Measurements from ENCODE around the gene FHIT.

Gene FHIT

DNA sequence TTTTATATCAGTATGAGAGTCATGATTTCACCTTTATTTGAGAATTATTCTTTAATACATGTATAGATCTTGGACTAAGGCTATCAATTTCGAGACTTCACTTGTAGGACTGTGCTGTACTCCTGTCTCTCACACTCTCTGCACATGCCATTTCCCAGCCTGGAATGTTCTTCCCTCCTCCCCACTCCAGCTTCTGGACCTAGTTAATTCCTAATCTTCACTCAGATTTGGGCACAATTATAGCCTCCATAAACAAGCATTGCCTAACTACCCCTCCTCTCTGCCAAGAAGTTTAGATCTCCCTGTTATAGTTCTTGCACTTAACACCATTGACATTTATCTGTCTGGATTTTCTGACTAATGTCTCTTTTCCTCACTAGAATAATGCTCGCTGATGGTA is 88.3 kb downstream of the FHIT start:
- DNase-seq: no peak

DNA sequence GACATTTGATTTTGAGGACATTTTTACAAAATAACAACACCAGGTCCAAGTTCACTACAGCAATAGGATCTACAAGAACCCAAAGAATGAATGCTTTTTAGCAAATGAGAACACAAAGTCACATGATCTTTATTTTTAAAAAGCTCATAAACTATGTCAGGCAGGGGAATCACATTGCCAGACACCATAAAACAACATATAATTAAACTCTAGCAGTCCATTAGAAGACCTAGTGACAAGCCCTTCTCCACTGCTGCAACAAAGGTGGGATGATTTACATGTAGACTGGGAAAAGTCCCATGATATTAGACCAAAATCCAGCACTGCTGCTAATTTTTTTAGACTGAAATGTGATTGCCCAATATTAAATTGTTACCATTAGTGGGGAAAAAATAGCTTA is 92.6 kb downstream of the FHIT start:
- no peak for DNase-seq

DNA sequence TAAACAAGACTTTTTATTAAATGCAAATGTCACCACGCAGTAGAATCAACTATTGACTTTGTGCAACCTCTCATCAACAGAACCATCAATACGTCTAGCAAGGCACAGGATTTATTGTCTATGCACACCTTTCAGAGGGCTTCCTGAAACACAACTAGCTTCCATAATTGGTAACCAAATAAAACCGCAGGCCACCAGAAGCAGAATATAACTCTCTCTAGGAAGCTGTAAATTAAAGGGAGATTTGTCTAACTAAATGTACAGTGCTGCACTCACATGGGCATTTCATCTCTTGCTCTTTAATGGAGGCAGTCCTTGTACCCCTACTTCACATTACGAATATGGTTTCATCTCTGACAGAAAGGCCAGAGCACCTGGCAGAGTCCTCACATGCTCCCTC is 93.0 kb downstream of the FHIT start:
- DNase-seq: no peak

DNA sequence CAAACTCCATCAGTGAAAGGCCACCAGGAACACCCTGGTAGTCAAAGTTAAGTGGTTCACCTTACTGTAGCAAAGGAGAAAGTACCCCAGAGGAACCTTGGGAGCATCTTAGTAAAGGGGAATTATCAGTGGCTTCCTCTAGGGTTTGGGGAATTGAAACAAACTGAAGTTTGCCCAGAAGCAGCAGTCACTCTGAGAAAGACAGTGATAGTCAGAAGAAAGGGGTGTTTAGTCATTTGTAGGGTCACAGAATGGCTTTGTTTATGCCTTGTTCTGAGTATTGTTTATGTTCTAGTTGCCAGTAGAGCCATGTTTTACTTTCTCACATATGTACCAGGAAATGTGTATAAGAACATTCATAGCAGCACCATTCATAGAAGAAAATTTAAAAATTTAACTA is 93.8 kb downstream of the FHIT start:
- no peak for DNase-seq

DNA sequence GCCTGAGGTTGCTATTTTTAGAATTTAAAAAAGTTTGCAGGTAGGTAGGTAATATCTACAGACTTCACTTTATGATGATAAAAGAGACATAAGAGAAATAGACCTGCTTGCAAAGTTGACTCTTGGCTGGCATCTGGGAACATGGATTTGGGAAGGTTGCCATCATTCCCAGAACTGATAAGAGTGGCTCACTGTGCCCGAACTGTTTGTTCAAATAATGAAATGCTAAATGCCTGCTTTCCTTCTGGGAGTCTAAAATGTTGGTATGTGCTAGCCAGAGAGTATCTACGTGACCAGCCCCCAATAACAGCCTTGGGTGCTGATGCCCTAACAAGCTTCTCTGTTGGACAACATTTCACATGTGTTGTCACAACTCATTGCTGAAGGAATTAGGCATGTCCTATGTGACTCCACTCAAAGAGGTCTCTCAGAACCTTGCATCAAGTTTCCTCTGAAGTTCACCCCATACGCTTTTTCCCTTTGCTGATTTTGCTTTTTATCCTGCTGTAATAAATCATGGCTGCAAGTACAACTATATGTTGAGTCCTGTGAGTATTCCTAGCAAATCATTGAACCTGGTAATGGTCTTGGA is 95.5 kb downstream of the FHIT start:
- DNase-seq: no peak

DNA sequence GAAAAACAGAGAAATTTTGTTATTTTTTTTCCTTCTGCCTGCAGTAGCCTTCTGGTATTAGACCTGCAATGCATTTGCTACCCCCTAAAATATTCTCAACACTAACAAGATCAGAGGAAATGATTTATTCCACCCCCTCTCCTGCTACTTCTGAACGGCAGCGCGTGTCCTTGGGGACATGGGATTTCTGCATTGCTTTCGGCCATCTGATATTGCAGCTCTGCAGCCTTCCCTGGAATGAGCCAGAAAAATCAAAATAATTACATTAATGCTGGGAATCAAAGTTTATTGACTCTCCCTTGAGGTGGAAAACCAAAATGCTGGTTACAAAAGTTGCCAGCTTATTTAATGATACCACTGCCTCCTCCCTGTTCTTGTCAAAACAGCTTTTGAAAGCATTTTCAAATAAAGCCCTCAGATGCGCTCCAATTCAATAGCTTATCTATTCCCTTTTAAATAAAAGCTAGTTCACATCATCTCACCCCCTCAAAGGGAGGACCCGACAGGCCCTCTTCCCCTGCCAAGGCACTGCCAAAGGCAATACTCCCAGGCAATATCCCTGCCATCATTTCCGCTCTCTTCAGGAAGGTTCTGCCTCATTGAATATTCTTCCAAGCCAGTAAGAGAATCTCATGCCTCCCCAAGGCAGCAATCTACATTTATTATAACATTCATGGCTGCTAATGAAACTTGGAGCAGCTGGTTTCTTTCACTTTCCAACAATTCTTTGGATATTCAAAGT is 96.6 kb downstream of the FHIT start:
- DNase-seq: no peak

DNA sequence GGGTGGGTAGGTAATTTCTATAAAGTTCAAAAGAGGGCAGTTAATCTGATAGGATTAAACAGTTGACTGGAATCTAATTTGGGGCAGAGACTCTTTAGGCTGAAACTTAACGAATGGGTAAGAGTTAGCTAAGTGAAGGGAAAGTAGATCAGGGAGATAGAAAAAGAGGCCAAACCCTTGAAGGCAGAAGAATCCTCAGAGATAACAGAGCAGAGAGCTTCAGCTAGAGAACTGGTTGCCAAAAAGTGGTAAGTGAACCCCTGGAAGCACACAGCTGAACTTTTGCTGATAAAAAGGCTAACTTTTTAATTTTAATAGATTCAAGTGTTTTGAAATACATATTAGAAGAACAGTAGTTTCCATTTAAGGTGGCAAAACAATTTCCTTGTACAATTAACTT is 99.2 kb downstream of the FHIT start:
- DNase-seq: no peak

DNA sequence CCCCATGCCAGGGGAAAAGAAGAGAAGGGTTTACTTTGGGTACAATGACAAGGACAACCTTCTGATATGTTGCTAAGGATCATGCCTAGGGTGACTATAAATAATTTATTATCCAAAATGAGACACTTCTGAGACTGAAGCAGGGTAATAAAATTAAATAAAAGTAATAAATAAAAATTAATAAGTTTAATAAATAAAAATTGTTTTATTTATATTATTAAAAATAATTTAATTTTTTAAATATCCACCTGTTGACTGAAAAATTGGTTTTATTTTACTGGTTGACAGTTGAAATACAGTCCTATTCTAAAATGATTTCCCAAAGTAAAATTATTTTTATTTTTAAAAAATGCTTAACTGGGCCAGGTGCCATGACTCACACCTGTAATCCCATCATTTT is 102.0 kb downstream of the FHIT start:
- DNase-seq: no peak

DNA sequence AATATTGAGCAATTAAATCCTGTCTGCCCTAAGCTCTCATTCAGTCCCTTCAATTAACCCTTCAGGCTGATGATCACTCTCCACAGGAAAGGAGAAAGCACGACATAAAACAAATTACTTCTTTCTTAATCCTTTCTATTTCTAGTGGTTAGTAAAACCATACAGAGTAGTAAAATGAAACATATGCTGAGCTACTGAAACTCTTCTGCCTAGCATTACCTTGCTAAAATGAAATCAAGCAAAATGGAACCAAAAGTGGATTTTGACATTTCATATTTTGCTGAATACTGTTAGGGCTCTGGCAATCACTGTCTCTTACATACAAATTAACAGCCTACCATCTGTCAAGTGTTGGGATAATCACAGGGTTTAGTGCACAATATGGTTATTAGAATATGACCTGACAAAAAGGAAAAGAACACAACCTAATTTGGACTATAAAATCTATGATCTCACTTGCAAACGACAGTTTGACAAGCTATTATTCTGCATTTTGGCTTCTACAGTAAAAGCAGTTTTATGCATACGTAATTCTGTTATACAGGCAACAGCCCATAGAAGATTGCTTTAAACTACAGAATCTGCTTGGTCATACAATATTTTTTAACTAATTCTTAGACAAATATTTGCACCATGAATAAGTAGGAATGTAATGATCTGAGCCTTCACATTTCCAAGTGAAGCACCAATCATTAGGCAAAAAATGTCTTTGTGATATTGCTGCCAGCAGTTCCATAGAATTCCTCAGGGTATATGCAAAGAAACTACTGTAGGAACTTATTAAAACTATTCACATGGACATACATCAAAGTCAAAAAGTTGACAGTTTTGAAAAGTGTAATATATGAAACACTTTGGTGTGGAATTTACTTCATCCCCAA is 105.0 kb downstream of the FHIT start:
- DNase-seq: no peak

DNA sequence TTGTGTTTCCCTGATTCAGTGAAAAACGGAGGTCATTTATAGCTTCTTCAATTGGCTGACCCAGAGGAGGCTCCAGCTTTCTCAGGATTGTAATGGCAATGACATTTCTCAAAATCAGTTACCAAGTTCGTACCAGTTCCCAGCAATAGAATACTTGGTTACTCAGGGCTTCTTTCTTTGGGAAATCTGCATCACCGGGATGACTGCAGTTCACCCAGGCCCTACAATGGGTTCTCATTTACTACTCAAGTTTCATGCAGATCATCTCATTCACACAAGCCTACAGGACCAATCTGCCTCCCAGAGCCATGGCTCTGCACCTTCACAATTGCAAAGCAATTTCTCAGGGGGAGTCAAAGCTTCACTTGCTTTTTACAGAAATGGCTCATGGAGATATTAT is 109.6 kb downstream of the FHIT start:
- no peak for DNase-seq

DNA sequence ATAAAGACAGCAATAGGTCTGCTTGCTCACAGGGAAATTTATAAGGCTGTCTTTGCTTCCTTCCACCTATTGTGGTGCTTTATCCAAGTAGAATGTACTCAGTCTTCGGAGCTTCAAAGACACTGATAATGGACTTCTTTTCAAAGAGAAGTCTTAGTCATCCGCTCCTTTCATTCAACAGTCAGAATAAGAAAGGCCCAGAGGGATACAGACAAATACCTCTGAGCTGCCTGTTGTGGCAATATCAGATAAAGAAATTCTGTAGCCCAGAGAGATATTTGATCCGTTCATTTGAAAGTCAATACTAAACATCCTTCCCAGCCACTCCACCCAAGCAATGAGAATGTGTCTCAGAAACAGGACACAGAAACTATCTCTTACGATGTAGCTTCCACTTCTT is 110.0 kb downstream of the FHIT start:
- DNase-seq: no peak

DNA sequence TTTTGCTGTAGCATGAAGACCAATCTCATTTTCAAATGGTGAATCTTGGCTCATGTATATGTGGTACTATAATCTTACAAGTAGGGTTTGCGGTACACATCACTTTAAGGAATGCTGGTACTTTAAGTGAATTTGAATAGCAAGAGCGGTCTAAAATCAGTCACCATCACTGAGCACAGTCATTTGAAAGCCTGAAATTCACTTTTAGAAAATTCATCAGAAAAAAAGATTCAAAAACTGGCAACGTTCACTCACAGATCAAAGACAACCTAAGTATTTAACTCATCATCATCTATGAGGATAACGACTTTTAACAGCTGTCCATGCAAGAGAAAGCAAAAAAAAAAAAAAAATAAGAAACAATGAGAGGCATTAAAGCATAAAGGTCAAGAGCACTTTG is 111.6 kb downstream of the FHIT start:
- DNase-seq: no peak

DNA sequence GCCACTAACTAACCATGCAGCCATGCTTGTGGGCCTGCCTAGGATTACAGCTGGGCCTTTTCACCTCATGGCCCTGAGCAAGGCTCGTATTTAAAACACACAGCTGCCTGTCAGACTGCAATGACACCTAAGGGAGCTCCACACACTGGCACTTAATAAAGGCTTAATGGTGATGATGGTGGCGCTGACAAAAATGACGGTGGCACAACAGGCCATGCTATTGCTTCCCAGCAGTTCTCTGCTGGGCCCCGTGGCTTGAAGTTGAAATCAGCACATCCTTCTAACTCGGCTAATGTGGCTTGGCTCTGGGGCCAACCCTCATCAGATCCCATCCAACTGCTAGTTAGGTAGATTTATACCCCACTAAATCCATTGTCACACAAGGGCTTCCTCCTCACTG is 112.9 kb downstream of the FHIT start:
- DNase-seq: no peak

DNA sequence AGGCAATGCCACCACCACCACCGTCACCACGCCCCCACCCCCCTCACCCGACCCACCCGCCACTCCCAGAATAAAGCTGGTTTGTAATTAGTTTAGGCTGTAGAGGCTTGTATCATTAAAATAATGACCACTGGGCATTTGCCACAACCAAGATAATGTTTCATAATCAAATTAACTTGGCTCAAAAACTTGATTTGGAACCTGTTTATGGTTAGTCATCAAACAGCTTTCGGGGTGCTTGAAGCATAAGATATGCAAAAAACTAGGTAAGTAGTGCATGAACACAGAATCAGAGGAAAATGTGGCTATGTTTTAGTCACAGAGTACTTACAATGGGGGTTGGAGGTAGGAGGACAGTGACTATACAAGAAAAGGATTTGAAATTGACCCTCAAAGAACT is 115.1 kb downstream of the FHIT start:
- DNase-seq: no peak

DNA sequence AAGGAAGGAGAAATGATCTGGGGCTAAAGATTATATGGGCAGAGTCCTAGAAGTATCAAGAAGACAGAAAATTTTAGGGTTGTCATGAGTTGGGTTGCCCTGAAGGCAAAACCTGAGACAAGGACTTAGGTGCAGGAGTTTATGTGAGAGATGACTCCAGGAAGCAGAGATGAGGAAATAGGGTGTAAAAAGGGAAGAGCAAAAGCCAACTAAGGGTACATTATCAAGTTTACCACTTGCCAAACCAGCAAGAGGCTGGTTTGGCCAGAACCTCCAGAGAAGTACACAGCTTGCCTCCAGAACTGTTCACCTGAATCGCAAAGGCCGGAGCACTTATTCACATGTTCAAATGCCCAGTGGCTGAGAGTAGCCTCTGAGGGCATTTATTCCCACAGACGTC is 116.7 kb downstream of the FHIT start:
- no peak for DNase-seq

DNA sequence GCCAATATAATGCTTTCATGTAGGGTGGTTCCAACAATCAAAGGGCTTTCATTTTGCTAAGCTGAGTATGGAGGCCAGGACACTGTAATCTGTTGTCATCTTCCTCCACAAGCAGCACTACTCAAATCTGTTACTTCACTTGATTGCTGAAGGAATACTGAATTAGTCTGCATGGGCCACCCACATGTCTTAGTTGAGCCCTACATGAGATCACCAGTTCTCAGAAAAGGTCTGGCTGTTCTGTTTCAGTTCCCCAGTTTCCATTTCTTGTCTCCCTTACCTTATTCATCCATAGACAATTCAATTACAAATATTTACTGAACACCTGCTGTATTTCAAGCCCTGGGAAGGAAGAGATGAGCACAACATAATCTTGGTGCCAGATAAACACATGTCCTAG is 119.2 kb downstream of the FHIT start:
- no peak for DNase-seq

DNA sequence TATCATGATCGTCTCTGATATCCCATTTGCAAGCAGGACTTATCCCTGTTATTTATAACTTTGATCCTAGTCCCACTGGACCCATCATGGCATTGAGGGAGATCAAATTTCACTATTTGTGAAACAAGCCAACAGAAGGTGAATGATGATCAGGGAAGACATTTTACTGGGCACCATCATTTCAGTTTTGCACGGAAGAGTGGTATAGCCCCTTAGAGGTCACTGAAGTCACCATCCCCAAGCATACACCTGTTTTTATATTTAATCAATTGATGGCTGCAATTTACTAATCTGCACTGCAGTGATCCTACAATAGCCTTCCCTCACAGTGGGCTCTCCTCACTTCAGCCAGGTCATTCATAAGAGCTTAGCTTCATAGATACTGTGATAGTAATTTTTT is 132.4 kb downstream of the FHIT start:
- no peak for DNase-seq

DNA sequence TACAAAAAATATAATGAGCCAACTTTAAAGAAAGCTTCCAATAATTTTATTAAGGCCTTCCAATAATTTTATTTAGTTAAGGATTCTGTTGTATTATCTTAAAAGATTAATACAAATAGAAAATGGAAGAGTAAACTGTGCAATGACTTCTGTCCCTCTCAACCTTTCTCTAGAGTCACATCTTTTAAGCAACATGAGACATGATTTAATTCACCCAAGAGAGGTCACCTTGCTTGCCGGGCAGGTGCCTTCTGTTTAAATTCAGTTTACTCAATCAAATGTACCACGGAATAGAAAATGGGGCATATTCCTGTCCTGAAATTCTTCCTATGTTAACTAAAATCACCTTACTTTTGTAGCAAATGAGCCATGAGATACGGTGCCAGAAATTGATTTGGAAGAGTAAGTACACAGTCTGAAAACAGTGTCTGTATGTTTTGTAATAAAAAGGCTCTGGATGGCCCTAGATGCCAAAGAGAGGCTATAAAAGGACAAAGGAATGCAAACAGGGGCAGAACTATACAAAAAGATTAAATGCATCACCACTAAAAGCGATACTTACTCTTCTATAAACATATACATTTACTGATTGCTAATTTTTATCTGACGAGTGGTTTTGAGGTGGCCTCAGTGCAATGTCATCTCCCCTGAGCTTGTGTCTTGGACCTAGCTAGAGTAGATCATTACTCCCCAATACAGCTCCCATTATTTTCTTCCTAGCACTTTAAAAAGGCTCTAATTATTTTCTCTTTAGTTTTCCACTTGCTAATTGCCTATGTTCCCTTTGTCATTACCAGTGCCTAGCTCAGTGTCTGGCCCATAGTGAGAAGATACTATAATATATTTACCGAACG is 134.0 kb downstream of the FHIT start:
- DNase-seq: no peak

DNA sequence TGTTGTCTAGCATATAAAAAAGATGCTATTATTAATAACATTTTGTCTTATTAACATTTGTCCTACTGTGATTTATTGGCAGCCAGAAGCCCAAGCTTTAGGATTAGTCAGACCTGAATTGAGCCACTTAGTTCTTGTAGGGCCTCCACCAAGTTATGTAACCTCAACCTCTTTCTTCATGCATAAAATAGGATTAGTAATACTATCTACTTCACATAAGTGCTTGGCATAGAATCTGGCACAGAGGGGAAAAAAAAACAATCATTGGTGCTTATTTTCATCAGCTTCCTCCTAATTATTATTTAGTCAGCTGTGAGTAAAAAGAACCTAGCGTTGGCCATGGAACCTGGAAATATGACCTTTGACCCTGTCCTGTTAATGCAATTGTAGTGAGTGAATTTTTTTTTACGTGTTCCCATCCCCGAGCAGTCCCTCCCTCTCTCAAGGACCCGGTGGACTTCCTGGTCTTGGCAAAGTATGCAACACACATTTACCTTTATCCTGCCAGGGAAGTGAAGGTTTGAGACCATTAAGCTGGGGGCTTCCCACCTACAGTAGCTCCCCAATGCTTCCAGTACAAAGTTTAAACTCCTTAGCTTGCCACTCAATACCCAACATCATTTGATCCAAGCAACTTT is 136.8 kb downstream of the FHIT start:
- DNase-seq: no peak

DNA sequence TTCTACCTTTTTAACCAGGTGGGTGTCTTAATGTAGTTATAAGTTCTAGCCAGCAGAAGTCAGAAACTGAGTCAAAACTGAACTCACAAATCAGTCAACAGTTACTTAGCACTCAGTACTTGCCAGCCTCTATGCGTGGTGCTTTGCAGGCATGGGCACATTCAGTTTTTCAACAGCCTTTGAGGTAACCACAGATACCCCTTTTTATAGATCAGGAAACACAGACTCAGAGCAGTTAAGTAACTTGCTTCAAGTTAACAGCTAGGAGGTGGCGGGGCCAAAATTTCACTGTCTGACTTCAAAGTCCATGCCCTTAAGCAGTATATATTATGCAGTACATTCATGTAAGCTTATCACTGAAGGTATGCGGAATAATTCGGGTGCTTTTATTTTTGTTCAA is 139.4 kb downstream of the FHIT start:
- no peak for DNase-seq

DNA sequence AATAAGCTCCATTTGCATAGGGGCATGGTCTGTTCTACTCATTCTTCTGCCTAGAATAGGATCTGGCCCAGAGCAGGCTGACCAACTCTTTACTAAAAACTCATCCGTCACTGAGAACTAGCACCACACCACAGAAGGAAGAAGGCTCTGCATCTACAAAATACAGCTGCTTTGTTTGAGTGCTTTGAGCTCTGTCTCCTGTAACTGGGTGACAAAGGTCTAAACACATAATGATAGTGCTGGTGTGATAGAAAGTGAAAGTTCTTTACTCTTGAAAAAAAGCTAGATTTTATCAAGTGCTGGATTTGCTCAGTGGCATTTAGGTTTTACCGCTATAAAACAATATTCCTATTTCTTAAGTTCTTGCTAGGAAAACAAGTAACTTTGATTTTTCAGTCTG is 140.7 kb downstream of the FHIT start:
- DNase-seq: no peak

DNA sequence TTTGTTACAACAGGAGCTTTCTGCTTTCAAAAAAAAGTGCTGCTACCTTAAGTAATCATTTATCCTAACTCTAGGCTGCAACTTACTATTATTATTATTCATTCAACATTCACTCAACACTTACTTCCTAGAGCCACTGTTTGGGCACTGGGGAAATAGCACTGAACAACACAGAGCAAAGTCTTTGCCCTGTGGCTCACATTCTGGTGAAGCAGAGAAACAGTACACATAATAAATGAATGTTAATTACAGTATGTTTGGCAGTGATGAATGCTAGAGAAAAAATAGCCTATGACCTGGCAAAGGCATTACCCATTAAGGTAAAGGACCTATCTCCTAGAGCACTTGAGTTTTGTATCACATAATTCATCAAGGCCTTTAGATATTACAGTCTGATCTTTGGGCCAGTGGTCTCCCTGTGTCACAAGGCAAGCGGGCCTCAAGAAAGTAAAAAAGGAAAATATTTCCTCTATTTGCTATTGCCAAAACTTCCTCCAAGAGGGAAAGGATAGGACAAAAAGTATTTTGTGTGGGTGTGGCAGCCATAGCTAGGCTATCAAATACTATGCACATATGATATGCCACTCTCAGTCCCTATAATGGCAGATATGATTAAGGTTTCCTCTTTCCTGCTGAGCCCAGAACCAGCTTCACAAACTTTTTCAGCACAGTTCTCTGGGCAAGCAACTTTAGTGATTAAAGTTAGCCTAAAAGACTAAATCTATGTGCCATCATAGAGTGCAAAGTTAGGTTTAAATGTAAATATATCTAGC is 142.8 kb downstream of the FHIT start:
- no peak for DNase-seq
